ENCODE measurements around the gene FES. TPM values are rescaled to one million over a fixed set of nuclear protein-coding genes. Genes with fewer than 3 reads are reported as not detected.

Gene FES
- total and polyA plus RNA-seq, 2 of the 13 experiments (the other 11 are each of a cell fraction or from before 2014, with no cell fraction given) = 4.0 to 9.5 TPM

GRCh38 chr15:90860942-90861675 is 23.2 kb upstream of the FES start (continued):
- TF ChIP-seq ZNF781 (CRISPR knock-in tag; IDR thresholded peaks at IDR 0.05; ENCODE audit: borderline replicate concordance, not compliant biosample characterization) (no peak), RNF219 (CRISPR knock-in tag; IDR thresholded peaks at IDR 0.05) (0 out of 2 replicates have a peak, but pooled peaks have one; percentile 16), PAXIP1 (CRISPR knock-in tag; conservative IDR thresholded peaks at IDR 0.05) (peak; percentile 49), ATF2 (CRISPR knock-in tag; IDR thresholded peaks at IDR 0.05) (peak; percentile 91), NFIC (IDR thresholded peaks at IDR 0.05; ENCODE audit: low read length) (peak; percentile 79; the same call in 1 of the 2 replicates), PITX1 (CRISPR knock-in tag; IDR thresholded peaks at IDR 0.05) (peak; percentile 61; the same call in 1 of the 2 replicates), ELK4 (CRISPR knock-in tag; IDR thresholded peaks at IDR 0.05; ENCODE audit: borderline replicate concordance) (no peak), MYPOP (CRISPR knock-in tag; IDR thresholded peaks at IDR 0.05) (peak; percentile 66; the same call in 1 of the 2 replicates), ZNF878 (CRISPR knock-in tag; IDR thresholded peaks at IDR 0.05) (peak; percentile 86; the same call in 1 of the 2 replicates), RERE (CRISPR knock-in tag; IDR thresholded peaks at IDR 0.05; ENCODE audit: low read depth) (peak; percentile 89), ZNF75D (CRISPR knock-in tag; IDR thresholded peaks at IDR 0.05; ENCODE audit: borderline replicate concordance) (no peak), HIVEP1 (CRISPR knock-in tag; IDR thresholded peaks at IDR 0.05) (no peak)

Measured in HepG2 (cell line).